ENCODE measurements around the gene IMPA2. TPM values are rescaled to one million over a fixed set of nuclear protein-coding genes. Genes with fewer than 3 reads are reported as not detected.

IMPA2 gene
- total RNA-seq, 4 donors from 2014 or later = 39.5 to 62.7 (median 43.3) TPM

DNA sequence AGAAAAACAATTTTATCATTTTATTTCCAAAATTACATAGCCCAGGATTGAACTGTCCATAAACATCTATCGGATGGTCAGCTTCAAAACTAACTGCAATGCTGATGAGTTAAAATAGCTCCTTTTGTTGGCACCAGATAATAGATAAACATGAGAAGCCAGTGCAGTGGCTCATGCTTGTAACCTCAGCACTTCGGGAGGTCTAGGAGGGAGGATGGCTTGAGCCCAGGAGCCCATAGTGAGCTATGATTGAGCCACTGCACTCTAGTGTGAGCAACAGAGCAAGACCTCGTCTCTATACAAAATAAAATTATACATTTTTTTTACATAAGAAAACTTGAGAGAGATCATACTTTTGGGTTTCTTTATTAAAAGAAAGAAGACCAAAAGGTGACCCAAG, 34.6 kb upstream of the IMPA2 start:
- TF ChIP-seq, protein P1, sequence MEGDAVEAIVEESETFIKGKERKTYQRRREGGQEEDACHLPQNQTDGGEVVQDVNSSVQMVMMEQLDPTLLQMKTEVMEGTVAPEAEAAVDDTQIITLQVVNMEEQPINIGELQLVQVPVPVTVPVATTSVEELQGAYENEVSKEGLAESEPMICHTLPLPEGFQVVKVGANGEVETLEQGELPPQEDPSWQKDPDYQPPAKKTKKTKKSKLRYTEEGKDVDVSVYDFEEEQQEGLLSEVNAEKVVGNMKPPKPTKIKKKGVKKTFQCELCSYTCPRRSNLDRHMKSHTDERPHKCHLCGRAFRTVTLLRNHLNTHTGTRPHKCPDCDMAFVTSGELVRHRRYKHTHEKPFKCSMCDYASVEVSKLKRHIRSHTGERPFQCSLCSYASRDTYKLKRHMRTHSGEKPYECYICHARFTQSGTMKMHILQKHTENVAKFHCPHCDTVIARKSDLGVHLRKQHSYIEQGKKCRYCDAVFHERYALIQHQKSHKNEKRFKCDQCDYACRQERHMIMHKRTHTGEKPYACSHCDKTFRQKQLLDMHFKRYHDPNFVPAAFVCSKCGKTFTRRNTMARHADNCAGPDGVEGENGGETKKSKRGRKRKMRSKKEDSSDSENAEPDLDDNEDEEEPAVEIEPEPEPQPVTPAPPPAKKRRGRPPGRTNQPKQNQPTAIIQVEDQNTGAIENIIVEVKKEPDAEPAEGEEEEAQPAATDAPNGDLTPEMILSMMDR (IDR thresholded peaks at IDR 0.05; ENCODE audit: low read depth) = no peak

DNA sequence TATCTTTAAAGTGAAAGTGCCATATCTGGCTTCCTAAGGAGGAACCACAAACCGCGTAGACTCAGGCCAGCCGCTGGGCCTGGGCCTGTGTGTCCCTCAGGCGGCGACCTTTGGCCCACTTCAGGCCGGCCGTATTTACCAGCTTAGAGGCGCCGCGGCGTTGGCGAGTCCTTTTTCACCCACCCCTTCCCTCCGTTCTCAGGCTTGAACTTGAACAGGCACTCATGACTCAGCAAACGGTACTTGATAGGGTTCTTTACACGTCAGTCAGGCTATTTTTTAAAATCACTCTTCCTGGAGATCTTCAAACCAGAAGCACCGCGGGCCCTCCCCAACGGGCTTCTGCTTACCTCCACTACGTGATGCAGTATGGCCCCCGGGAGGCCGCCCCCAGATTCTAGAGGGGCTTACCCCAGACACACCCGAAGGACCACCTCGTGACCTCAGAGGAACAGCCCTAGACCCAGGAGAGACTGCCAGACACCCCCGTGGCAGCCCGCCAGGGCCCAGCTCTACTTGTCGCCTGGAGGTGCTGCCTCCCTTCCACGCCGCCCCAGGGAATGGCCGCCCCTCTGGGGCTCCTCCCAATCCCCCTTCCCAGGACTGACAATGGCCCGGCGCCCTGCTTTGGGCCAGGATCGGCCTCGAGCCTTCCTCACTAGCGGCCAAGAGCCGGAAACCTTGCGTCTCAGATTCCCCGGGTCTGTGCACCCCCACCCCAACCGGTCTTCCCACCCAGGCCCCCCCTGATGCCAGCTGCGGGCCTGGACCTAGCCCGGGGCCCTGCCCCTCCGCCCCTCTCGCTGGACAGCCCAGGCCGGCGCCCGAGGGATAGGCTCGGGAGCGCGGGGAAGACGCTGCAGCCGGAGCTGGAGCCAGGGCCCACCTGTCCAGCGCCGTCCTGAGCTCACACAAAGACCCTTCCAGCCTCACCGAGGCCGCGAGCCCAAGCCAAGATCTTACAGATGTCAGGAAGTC, 33.8 kb upstream of the IMPA2 start:
- TF ChIP-seq, protein P1 (IDR thresholded peaks at IDR 0.05; ENCODE audit: low read depth) = no peak

GRCh38 chr18:11948852-11949523, 32.3 kb upstream of the IMPA2 start:
- TF ChIP-seq, protein P1 (IDR thresholded peaks at IDR 0.05; ENCODE audit: low read depth) = no peak

GRCh38 chr18:11950824-11951223, 30.5 kb upstream of the IMPA2 start:
- TF ChIP-seq, protein P1 (IDR thresholded peaks at IDR 0.05; ENCODE audit: low read depth) = no peak

- TF ChIP-seq, protein P1 (IDR thresholded peaks at IDR 0.05; ENCODE audit: low read depth) = no peak
Measured at GRCh38 chr18:11951390-11951851, 29.9 kb upstream of the IMPA2 start.

DNA sequence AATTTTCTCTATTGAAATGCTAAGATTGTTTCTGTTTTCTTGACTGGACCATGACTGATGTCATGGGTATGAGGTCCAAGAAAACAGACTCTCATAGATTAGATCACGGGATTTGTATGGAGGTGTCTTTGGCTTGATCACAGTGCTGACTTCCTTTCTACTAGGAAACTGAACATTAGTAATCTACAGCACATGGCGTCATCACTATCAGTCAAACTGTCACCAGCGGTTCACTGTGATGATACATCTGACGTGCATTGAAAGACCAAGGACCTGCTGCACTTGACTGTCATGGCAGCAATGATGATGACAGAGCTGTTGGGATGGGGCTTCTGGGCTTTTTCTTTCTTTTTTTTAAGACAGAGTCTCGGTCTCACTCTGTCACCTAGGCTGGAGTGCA, 28.2 kb upstream of the IMPA2 start:
- TF ChIP-seq, protein P1 (IDR thresholded peaks at IDR 0.05; ENCODE audit: low read depth) = no peak
